ENCODE results near the gene TACO1. TPM values are rescaled to one million over a fixed set of nuclear protein-coding genes. Genes with fewer than 3 reads are reported as not detected.
A peak's percentile ranks its signal among the peaks of the same experiment; 100 is the strongest.

Gene TACO1
- total RNA-seq, 1 donor from 2014 or later, result 24.4 TPM

DNA sequence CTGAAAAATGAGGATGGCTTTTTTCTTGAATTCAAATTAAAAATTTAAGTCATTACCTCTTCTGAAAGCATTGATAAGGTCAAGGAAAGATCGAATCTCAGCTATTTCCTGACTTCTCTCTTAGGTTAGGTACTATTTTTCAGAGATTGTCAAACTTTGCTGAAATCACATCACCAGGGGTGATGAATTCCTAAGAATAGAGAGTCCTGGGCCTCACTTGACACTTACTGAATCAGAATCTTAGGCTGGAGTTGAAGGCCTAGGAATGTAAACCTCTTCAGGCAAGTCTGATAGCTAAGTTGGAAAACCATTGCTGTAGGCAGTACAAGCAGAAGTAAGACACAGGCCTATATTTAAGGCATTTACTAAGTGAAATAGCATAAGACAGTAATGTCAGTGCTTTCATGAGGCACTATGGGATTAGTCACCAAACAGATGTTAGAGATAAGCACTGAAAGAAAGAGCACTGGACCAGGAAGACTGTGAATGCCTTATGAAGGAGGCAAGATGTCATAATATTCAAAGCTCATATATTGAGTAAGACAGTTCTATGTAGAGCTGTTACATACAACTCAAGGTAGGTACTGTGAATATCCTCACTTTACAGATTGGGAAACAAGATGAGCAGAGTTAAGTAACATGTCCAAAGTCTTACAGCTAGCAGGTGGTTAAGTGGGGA lies 28.9 kb upstream of the TACO1 start:
- Mint-ChIP-seq H3K4me3 (no peak overlapping the region), H3K27me3 (ENCODE audit: low read depth) (no peaks in the 10 kb centered on the region), H3K4me1 (peaks cover 6% of the 10 kb centered on the region), H3K27ac (ENCODE audit: unreplicated experiment) (no peak overlapping the region), H3K36me3 (ENCODE audit: low read depth) (no peaks in the 10 kb centered on the region), H3K9me3 (no peaks in the 10 kb centered on the region)
- no peak for DNase-seq (ENCODE audit: low read depth, low spot score)
- TF ChIP-seq, protein P1, sequence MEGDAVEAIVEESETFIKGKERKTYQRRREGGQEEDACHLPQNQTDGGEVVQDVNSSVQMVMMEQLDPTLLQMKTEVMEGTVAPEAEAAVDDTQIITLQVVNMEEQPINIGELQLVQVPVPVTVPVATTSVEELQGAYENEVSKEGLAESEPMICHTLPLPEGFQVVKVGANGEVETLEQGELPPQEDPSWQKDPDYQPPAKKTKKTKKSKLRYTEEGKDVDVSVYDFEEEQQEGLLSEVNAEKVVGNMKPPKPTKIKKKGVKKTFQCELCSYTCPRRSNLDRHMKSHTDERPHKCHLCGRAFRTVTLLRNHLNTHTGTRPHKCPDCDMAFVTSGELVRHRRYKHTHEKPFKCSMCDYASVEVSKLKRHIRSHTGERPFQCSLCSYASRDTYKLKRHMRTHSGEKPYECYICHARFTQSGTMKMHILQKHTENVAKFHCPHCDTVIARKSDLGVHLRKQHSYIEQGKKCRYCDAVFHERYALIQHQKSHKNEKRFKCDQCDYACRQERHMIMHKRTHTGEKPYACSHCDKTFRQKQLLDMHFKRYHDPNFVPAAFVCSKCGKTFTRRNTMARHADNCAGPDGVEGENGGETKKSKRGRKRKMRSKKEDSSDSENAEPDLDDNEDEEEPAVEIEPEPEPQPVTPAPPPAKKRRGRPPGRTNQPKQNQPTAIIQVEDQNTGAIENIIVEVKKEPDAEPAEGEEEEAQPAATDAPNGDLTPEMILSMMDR (conservative IDR thresholded peaks at IDR 0.05), result no peak

DNA sequence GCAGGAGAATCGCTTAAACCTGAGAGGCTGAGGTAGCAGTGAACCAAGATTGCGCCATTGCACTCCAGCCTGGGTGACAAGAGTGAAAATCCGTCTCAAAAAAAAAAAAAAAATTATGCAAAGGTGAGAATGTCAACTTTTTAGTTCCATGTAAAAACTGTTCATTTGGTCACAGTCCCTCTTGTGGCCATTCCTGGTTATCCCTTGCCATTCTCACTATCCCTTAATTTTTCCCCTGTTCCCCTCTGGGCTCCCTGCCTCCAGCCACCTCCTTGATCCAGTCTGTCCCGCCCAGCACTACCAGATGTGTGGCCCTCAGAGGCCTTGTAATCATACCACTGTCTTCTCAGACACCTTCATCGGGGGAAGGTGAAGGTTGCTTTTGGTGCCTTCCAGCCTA lies 27.1 kb upstream of the TACO1 start:
- no peaks in the 10 kb centered on the region for H3K36me3 Mint-ChIP-seq (ENCODE audit: low read depth)
- no peak overlapping the region for H3K27ac Mint-ChIP-seq (ENCODE audit: unreplicated experiment)
- TF ChIP-seq, protein P1 (conservative IDR thresholded peaks at IDR 0.05), result peak; percentile 57

DNA sequence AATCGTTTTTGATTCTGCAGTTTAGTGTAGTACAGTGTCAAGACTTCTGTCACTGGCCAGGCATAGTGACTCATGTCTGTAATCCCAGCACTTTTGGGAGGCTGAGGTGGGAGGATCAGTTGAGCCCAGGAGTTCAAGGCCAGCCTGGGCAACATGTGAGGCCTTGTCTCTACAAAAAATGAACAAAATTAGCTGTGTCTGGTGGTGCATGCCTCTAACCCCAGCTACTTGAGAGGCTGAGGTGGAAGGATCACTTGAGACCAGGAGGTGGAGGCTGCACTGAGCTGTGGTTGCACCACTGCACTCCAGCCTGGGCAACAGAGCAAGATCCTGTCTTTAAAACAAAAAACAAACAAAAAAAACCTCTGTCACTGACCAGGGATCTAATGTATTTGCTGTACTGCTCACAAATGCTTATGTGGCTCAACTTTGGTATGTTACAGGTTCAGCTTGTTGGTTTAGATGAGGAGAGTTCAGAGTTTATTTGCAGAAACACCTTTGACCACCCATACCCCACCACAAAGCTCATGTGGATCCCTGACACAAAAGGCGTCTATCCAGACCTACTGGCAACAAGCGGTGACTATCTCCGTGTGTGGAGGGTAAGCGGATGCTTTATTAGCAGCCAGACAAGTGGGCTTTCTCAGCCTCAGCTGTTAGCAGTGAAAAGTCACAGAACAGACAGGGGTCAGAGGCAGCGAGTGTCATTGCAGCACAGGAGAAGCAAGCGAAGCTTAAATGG lies 22.5 kb upstream of the TACO1 start:
- DNase-seq (ENCODE audit: low read depth, low spot score), result no peak
- H3K27ac Mint-ChIP-seq (ENCODE audit: unreplicated experiment), result no peak overlapping the region
- H3K27me3 Mint-ChIP-seq (ENCODE audit: low read depth), result no peaks in the 10 kb centered on the region
- no peaks in the 10 kb centered on the region for H3K36me3 Mint-ChIP-seq (ENCODE audit: low read depth)
- no peak overlapping the region for H3K4me3 Mint-ChIP-seq
- no peaks in the 10 kb centered on the region for H3K9me3 Mint-ChIP-seq
- peaks cover 6% of the 10 kb centered on the region for H3K4me1 Mint-ChIP-seq
- TF ChIP-seq, protein P1 (conservative IDR thresholded peaks at IDR 0.05), result no peak

More for the DNA sequence above, 27.1 kb upstream of the TACO1 start:
- H3K4me1 Mint-ChIP-seq, result peaks cover 6% of the 10 kb centered on the region
- no peak for DNase-seq (ENCODE audit: low read depth, low spot score)
- H3K4me3 Mint-ChIP-seq, result no peak overlapping the region
- H3K9me3 Mint-ChIP-seq, result no peaks in the 10 kb centered on the region
- H3K27me3 Mint-ChIP-seq (ENCODE audit: low read depth), result no peaks in the 10 kb centered on the region

DNA sequence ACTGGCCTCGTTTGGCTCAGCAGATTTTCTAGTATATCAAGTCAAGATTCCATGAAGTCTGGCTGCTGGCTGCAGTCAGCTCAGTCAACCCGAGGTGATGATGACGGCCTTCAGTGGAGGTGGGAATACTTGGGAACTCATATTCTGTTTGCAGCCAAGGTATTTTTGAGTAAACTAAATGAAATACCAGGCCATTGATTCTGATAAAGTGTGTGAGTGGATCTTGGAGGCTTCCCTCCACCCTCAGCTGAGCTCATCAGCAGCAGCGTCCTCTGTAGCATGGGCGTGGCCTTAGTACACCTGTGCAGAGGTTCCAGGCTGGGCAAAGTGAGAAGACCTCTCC lies 22.0 kb upstream of the TACO1 start:
- Mint-ChIP-seq H3K4me3 (no peak overlapping the region), H3K4me1 (peaks cover 6% of the 10 kb centered on the region), H3K27me3 (ENCODE audit: low read depth) (no peaks in the 10 kb centered on the region), H3K36me3 (ENCODE audit: low read depth) (no peaks in the 10 kb centered on the region), H3K27ac (ENCODE audit: unreplicated experiment) (no peak overlapping the region), H3K9me3 (no peaks in the 10 kb centered on the region)
- TF ChIP-seq, protein P1 (conservative IDR thresholded peaks at IDR 0.05), result no peak
- DNase-seq (ENCODE audit: low read depth, low spot score), result no peak

DNA sequence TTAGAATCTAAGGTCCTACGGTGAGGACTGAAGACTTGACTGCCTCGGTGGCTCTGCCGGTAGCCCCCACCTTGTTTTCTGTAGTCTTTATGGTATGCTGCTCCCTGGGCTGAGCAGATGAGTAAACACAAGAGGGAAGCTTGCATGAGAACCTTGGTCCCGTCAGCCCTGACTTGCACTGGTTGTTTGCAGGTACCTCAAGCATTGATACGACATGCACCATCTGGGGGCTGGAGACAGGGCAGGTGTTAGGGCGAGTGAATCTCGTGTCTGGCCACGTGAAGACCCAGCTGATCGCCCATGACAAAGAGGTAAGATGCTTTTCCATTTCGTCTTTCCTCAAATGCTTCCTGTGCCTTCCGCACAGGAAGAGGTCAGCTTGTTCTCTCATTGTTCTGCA lies 21.1 kb upstream of the TACO1 start:
- no peaks in the 10 kb centered on the region for H3K9me3 Mint-ChIP-seq
- DNase-seq (ENCODE audit: low read depth, low spot score), result no peak
- no peak overlapping the region for H3K4me3 Mint-ChIP-seq
- no peak overlapping the region for H3K27ac Mint-ChIP-seq (ENCODE audit: unreplicated experiment)
- peaks cover under 1% of the 10 kb centered on the region for H3K36me3 Mint-ChIP-seq (ENCODE audit: low read depth)
- H3K27me3 Mint-ChIP-seq (ENCODE audit: low read depth), result no peaks in the 10 kb centered on the region
- TF ChIP-seq, protein P1 (conservative IDR thresholded peaks at IDR 0.05), result no peak
- H3K4me1 Mint-ChIP-seq, result peaks cover 6% of the 10 kb centered on the region

Data from neural crest cell (in vitro differentiated cells).